Measurements from ENCODE around the gene IGF1.
"Not testable (repeated sequence)": the region's sequence is repeated elsewhere in the genome, so short reads cannot be mapped to it uniquely, and the experiment has no call there.

Gene IGF1

DNA sequence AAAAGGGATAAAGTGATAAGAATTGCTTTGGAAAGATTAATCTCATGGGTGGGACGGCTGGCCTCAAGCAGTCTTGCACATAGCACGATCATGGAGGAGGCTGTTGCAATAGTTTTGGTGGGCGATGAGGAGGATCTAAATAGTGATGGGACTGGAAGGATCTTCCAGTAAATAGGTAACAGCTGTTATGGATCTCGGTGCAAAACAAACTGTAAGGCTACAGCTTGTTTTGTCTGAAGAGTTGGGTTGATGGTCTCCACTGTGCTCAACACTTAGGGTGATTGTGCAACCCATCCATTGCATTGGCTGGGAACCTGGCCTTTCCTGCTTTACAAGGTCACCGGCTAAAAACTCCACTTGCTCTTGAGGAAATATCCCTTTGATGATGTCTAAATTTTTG lies 21.0 kb downstream of the IGF1 start:
- DNase-seq: no peak

DNA sequence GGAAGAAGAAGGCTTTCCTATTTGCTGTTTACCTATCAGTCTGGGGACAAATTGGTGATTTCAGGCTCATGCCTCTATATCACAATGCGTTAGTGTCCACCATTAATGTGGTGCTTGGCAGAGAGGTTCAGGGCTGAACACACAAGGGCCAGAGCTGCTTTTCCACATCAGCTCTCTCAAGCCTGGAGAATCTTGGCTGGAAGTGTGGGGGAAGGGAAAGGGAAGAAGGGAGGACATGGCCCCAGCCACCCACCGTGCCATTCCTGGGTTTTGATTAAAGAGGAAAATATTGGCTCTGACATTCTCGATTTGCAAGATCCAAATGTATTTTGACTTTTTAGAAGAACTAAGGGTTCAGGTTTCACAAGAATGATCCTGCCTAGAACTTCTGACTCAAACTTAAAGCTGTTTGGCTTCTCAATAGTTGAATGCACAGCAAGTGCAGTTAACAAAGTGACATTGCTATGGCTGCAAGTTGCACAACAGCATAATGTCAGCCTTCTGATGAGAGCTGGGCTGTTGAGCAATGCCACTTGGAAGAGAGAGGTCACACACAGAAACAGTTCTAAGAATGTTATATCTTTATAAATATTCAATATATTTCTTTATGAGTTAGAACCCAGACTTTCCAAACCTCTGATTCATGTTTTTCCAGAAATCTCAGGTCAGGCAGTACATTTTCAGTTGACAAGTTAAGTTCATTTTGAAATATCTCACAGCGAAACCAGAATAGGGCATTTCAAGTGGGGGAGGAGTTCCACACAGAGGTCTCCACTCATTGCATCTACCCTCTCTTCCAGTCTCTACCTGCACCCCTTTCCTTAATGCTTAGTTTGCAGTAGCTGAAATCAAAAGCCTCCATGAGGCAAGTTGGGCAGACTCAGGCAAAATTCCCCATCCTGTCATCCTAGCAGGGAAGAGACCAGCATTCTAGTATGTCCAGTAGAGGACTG lies 25.3 kb downstream of the IGF1 start:
- no peak for DNase-seq

DNA sequence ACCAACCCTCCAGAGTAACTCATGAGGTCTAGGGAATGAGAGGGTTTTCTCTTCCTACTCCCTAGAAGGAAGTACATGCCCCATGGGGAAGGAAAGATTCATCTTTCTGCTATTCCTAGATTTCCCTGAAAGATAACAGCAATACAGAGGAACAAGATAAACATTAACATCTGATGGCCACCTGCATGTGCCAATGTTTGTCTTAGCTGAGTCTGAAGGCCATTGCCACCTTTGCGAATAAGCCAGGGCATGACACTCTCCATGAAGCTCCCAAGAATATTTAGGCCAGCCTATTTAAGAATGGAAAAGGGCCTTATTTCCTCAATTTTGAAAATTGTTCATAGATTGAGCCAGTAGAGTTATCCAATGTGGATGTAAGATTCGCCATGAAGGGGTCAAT lies 26.0 kb downstream of the IGF1 start:
- DNase-seq: no peak

DNA sequence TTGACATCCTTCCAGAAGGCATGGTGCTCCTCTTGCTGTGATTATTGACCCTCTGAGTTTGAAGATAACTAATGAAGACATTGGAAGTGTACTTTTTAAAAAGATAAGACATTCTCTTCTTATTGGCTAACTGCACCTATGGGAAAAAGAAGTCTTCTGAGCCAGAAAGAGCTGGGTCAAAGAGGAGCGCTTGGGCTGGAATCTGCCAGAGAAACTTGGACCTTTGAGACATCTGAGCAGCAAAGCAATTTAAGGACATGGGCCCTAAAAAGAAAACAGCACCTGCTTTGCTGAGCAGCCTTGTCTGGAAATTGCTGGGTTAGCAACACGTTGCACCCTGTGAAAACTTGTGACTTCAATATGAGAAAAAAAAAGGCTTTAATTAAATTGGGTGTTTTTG lies 27.8 kb downstream of the IGF1 start:
- DNase-seq: no peak

DNA sequence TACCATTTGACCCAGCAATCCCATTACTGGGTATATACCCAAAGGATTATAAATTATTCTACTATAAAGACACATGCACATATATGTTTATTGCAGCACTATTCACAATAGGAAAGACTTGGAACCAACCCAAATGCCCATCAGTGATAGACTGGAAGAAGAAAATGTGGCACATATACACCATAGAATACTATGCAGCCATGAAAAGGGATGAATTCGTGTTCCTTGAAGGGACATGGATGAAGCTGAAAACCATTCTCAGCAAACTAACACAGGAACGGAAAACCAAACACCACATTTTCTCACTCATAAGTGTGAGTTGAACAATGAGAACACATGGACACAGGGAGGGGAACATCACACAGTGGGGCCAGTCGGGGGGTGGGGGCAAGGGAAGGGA lies 31.3 kb downstream of the IGF1 start:
- DNase-seq: not testable (repeated sequence)

DNA sequence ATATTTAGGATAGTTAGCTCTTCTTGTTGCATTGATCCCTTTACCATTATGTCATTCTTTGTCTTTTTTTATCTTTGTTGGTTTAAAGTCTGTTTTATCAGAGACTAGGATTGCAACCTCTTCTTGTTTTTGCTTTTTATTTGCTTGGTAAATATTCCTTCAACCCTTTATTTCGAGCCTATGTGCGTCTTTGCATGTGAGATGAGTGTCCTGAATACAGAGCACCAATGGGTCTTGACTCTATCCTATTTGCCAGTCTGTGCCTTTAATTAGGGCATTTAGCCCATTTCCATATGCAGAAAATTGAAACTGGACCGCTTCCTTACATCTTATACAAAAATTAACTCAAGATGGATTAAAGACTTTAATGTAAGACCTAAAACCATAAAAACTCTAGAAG lies 32.9 kb downstream of the IGF1 start:
- not testable (repeated sequence) for DNase-seq

DNA sequence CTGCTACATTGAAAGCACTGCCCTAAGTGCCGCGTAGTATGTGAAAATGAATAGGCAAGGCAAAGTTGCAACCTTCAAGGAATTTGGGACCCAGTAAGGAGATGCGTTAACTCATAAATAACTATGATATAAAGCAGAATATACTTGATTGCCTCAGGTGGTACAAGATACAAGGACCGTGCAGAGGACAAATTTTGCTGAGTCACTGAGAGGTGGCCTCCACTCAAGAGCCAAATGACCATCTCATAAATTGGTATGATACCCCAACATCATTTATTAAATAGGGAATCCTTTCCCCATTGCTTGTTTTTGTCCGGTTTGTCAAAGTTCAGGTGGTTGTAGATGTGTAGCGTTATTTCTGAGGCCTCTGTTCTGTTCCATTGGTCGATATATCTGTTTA lies 35.7 kb downstream of the IGF1 start:
- DNase-seq: no peak

DNA sequence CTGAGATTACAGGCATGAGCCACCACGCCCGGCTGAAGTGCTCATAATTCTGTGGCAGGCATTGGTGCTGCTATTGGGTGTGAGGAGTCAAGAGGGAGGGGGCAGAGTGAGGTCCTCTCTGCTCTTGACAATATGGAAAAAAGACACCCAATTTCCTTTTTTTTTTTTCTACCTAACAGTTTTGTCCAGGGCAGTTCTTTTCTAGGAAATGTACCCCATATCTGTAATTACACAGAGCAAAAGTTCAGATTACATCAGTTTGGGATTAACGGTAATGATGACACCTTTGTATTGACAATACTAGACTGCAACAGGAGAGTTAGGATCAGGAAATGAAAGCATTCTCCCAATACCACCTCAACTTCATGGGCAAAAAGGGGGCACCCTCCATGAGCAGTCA lies 36.3 kb downstream of the IGF1 start:
- no peak for DNase-seq

DNA sequence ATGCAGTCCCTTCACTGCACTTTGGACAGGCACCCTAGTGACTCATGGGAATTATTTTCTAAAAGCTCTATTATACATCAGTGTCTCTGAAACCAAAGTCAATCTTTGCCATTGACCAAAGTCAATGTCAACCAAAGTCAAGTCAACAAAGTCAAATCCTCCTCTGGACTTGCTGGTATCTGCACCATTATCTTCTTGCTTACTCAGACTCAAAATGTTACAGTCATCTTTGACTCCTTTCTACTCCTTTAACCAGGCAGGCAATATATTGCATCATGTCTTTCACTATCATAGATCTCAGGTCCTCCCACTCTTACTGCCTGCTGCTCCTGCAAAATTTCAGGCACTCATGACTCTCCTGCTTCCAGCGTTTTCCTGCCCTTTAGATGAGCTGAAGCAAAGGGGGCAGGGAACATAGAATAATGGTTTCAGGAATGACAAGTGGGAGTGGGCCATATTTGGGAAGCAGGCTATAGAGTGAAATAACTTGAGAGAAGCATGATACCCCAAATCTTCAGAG lies 39.2 kb downstream of the IGF1 start:
- no peak for DNase-seq

DNA sequence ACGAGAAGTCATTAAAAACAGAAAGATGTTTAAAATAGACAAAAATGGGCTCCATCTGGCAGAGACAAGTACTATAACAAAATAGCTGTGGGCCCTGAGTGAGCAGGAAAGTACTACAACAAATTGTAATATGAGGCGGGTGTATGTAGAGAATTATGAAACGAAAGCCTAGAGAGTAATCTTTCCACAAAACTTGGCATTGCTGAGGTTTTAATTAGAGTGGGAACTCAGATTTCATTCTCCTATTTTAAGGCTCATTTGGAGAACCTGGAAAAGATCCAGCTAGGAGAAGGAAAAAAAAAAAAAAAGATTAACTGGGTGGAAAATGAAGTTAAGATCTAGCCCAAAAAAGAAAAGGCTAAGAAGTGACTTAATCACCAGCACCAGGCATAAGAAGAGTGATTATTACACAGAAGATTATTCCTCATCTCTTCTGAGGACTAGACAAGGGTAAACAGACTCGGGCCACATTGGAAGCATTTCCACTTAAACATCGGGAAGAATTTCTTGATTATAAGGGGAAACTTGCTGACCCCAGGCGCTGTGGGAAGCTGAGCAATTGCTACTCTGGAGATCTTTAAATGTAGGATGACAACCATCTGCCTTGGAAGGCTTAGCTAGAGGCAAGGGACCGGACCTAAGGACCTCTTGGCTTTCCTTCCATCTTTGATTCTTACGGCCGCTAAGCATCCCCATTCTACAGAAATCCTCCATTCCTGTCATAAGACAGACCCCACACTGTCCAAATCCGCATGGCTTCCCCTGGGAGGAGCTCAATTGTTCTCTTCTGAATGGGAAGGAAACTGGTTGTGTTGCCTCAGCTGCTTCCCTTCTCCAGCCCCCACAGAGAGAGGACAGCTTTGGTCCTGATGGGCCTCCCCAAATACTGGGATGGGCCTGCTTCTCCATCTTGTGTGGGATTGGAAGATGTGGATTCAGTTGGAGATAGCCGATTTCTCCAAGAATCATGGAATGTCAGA lies 40.6 kb downstream of the IGF1 start:
- DNase-seq: no peak

DNA sequence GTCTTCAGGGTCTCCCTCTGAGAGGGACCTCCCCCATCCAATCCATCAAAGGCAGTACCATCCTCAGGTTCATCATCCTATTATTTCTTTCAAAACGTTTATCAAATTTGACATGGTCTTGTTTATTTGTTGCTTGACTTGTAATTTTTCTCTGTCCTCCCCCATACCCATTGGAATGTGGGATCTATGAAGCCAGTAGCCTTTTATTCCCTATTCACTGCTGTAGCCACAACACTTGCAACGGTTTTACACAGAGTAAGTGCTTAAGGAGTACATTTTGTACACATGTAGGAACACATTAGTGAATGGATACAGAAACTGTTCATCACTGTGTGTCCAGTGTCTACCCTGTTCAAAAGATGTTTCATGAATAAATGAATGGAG lies 41.5 kb downstream of the IGF1 start:
- DNase-seq: no peak

DNA sequence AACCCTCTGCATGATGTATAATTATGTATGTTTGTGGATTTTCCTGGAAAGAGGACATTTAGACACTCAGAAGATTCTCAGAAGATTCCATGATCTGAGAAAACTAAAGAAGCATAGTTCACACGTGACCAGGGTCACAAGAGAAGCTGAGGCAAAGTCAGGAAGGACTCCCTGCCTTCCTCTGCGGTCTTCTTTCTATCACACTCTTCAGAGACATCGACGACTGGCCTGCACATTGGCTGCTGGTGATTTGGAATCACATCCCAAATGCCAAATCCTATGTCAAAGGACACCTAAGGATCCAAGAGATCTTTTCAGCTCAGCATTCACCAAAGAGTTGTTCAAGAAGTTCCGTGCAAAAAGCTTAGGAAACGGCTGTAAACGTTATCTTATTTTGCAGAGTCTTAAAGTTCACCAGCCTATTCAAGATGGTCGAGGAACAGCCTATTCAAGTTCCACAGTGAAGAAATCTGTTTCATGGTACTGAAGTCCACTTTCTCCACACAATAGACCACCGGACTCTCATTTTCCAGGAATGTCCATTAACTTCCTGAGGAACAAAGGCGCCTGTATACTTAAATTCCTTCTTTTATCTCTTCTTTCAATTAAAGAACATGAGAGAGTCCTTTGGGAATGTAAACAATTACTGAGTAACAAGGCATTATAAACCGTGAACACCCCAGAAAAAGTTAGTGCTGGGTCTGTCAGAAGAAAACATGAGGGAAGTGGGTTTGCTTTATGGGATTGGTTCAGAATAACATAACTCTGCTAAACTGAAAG lies 42.1 kb downstream of the IGF1 start:
- no peak for DNase-seq

DNA sequence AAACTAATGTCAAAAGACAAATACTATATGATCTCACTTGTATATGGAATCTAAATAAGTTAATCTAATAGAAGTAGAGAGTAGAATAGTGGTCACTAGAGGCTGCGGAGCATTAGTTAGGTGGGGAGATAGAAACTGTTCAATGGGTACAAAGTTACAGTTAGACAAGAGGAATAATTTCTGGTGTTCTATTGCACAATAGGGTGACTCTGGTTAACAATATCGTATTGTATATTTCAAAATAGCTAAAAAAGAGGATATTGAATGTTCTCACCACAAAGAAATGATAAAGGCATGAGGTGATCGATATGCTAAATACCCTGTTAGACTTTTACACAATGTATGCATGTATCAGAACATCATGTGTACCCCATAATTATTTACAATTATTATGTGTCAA lies 42.9 kb downstream of the IGF1 start:
- DNase-seq: no peak

DNA sequence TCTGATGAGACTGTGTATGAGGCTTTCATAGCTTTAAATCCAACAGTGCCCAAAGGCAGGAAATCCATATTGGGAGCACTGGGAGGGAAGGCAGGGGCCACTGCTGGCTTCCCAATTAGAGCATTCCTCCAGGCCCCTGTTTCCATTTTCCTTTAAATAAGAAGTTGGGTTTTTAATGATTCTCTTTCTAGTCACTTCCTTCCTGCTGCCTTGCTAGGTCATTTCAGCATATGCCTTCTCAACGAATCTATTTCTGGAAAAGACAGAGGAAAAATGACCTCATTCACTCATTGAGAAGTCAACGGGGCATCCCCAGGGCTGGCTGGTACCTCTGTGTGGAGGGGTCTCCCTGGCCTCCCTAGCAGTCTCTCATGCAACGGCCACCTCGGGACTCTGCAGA lies 43.5 kb downstream of the IGF1 start:
- no peak for DNase-seq

DNA sequence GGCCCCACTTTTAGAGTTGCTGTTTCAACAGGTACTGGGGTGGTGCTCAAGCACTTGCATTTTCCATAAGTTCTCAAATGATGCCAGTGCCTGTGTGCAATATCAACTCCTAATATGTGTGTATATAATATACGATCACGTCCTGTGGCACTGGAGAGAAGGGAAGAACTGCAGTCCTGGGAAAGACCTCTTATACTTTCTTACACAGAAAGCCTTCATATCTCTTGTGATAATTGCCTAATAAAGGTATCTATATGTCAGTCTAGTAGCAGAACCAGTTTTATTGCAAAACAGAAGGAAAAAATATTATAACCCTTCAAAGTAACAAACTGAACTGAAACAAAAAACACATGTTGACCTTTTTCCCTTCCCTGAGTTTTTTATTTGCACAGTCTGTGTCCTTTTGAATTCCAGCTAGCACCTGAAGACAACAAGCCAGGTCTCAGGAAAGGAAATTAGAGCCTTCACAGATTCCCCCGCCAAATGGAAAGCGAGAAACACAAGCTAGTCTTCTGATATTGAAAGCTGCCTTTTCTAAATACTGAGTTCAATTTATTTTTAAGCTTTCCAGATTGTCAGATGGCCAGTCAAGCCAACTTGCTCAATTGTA lies 44.4 kb downstream of the IGF1 start:
- no peak for DNase-seq

DNA sequence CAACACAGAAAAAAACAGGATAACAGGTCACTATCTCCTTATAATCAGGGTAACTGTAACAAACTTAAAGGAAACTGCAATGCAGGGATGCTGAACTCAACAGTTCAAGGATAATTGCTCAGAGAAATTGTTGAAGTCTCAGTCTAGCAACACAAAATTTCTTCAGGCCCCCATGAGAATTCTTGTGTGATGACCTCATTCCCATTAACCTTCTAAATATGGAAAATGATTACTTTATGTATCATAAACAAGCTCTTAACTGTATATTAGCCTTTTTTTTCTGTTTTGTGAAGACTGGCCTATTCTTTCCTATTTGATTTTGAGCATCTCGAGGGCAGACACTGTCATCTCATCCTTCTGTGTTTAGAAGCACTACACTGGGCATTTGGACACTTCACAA lies 47.1 kb downstream of the IGF1 start:
- no peak for DNase-seq

DNA sequence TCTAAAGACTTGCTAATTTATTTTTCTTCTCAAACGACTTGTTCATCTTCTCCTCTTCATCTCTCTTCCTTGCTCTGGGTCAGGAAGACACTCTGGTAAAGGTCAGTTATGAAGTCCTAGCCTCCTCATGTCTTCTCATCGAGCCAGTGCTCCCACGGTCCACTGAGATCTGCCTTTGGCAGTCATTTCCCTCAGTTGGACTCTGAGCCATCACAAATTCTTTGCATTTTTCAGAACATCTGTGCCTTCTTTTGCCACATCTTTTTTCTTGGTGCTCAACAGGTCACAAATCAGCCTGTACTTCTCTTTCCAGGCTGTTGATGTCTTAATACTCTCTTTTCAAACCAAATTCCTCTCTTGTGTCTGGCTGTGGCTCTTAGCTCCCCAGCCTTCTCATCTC lies 49.7 kb downstream of the IGF1 start:
- DNase-seq: no peak

DNA sequence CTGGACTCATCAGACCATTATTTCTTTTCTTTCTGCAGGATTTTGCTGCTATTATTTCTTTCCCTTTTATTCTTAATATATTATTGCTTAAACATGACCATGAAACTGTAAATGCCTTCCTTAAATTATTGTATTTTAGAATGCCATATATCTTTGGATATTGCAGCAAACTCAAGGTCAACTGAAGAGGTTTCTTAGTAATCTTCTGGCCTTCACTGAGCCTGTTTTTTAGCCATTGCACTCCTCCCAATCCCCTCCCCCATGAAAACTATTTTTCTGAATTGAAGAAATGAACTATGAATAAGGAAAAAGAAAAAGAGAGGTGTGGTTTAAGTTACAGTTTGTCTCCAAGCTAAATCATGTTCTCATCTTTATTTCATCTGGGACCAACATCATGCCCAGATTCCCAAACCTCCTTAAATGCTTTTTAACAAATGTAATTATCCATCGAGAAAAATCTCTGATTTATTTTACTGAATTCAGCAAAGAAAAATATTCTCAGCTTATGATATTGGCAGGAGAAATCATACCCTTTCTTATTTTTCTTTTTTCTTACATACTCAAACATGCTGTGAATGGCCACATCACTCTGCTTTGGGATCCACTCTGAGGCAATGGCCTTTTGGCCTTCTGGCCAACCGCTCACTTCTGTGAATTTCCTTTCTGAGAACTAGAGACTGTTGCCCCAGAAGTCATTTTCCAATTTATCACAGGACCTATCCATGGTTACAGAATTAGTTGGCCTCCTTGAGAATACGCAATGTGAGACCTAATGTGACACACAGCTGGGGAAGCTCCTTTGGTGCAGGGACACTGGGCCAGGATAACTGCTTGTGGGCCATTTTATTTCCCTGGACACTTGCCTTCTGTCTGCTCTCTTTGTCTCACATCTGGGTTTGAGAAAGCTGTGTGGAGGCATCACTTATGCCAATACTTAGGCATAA lies 50.9 kb downstream of the IGF1 start:
- no peak for DNase-seq

DNA sequence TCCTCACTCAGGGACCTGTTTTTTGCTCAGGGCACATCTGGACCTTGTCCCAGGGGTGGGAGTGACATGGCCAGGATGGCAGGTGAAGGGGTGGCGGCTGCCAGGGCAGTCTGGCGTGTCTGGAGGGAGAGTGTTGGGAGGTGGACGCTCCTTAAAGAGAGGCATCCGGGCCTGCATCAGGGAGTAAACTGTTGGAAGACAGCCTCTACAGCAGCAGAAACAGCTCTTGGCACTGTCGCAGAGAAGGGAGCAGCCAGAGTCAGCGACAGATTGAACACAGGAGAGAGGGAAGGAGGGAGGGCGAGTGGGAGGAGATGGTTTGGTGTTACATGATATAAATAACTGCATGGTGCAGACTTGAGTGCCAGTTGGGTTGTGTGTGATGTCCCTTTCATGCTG lies 52.8 kb downstream of the IGF1 start:
- DNase-seq: no peak

DNA sequence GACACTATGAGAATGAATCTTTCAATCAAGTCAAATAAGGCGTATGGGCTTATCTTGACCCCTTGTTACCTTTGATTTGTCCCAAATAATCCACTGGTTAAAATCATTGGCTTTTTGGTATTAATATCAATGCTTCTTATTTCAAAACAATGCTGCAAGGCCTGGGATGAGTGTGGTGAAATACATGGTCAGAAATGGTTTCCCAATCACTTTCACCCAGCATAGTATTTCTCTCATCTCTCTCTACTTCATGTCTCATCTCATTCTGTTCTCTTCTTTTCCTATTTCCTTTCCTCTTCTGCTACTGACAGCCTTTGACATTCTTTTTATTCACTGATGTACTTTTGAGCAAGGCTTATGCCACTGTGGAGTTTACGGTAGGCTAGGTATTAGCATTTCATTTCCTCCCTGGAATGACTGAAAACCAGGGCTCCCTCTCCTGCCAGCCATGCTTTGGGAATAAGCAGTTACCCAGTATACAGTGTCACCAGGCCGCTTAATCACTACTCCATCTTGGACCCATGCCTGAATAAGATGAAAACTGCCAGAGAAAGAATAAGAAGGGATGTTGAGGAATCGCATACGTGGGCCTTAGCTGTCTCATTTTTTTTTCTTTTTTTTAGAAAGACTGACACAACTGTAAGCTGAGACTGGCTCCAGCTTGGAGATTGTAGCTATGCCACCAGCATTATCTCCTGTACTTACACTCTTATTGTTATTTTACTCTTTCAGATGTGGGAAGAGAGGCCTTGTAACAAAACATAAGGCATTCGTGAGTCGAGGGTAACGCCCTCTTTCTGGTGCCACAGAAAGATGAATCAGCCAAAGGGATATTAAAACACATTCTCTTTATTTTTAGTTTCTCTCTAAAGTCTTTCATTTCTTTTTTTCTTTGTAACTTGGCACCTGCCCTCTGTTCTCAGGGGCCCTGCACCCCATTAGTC lies 53.5 kb downstream of the IGF1 start:
- DNase-seq: no peak
